ENCODE measurements around the gene CSRP2. TPM values are rescaled to one million over a fixed set of nuclear protein-coding genes. Genes with fewer than 3 reads are reported as not detected.

Gene CSRP2
- polyA plus RNA-seq, 1 donor (not counting 4 experiments of a cell fraction or from before 2014, with no cell fraction given): 74.9 TPM

- dilution Hi-C loops (cut with MboI; ENCODE audit: extremely low pct_ligation_motif_present, low sequenced_read_pairs): no loop called here
- FAIRE-seq: no peak
- TF ChIP-seq EZH2 (IDR thresholded peaks at IDR 0.05; ENCODE audit: low read length): no peak
- TF ChIP-seq CTCF (optimal IDR thresholded peaks at IDR 0.05 in 1 of 3, IDR thresholded peaks at IDR 0.05 in 1 of 3, conservative IDR thresholded peaks at IDR 0.05 in 1 of 3; ENCODE audit: extremely low read depth in 1 of 3, insufficient read depth in 2 of 3, low read length in 3 of 3): no peak
- no peak overlapping the region for H3K9ac ChIP-seq (ENCODE audit: control insufficient read depth, extremely low read depth, insufficient read depth, low read length)
- H2AFZ ChIP-seq (ENCODE audit: control insufficient read depth, low read length): no peak overlapping the region
- no peaks in the 10 kb centered on the region for H4K20me1 ChIP-seq (ENCODE audit: control insufficient read depth, extremely low read depth, insufficient read depth, low read length)
- H3K4me2 ChIP-seq (ENCODE audit: control insufficient read depth, extremely low read depth, insufficient read depth, low read depth, low read length): no peak overlapping the region
- no peaks in the 10 kb centered on the region for H3K27me3 ChIP-seq (ENCODE audit: control insufficient read depth, extremely low read depth, insufficient read depth, low read length)
- no peak overlapping the region for H3K27ac ChIP-seq (ENCODE audit: control insufficient read depth, insufficient read depth, low read length)
- no peak for DNase-seq (ENCODE audit: low read depth, low spot score)
- H3K79me2 ChIP-seq (ENCODE audit: control insufficient read depth, insufficient read depth, low read length): no peaks in the 10 kb centered on the region
- no peak overlapping the region for H3K4me3 ChIP-seq (ENCODE audit: control insufficient read depth in 2 of 3, extremely low read depth in 1 of 3, insufficient read depth in 2 of 3, low read depth in 1 of 3, low read length in 3 of 3)
- H3K9me1 ChIP-seq (ENCODE audit: control insufficient read depth, extremely low read depth, insufficient read depth, low read length): no peaks in the 10 kb centered on the region
- peaks cover 0 to 7% of the 10 kb centered on the region in 2 experiments for H3K36me3 ChIP-seq (ENCODE audit: control insufficient read depth in 2 of 2, extremely low read depth in 1 of 2, insufficient read depth in 2 of 2, low read length in 2 of 2)
- no peaks in the 10 kb centered on the region for H3K9me3 ChIP-seq (ENCODE audit: control insufficient read depth, low read depth, low read length)
- no peaks in the 10 kb centered on the region for H3K4me1 ChIP-seq (ENCODE audit: control insufficient read depth, extremely low read depth, insufficient read depth, low read length)
These were observed 30.7 kb downstream of the CSRP2 start for GRCh38 chr12:76848132-76848531.

GRCh38 chr12:76847260-76847659, 31.6 kb downstream of the CSRP2 start:
- no peak overlapping the region for H3K9ac ChIP-seq (ENCODE audit: control insufficient read depth, extremely low read depth, insufficient read depth, low read length)
- no peak overlapping the region for H3K4me3 ChIP-seq (ENCODE audit: control insufficient read depth in 2 of 3, extremely low read depth in 1 of 3, insufficient read depth in 2 of 3, low read depth in 1 of 3, low read length in 3 of 3)
- FAIRE-seq (no peak), DNase-seq (ENCODE audit: low read depth, low spot score) (no peak)
- no peaks in the 10 kb centered on the region for H3K79me2 ChIP-seq (ENCODE audit: control insufficient read depth, insufficient read depth, low read length)
- no peak overlapping the region for H2AFZ ChIP-seq (ENCODE audit: control insufficient read depth, low read length)
- dilution Hi-C loops (cut with MboI; ENCODE audit: extremely low pct_ligation_motif_present, low sequenced_read_pairs): no loop called here
- H3K9me1 ChIP-seq (ENCODE audit: control insufficient read depth, extremely low read depth, insufficient read depth, low read length): no peaks in the 10 kb centered on the region
- no peaks in the 10 kb centered on the region for H3K9me3 ChIP-seq (ENCODE audit: control insufficient read depth, low read depth, low read length)
- peaks cover 0 to 7% of the 10 kb centered on the region in 2 experiments for H3K36me3 ChIP-seq (ENCODE audit: control insufficient read depth in 2 of 2, extremely low read depth in 1 of 2, insufficient read depth in 2 of 2, low read length in 2 of 2)
- no peaks in the 10 kb centered on the region for H3K27me3 ChIP-seq (ENCODE audit: control insufficient read depth, extremely low read depth, insufficient read depth, low read length)
- TF ChIP-seq CTCF (optimal IDR thresholded peaks at IDR 0.05 in 1 of 3, IDR thresholded peaks at IDR 0.05 in 1 of 3, conservative IDR thresholded peaks at IDR 0.05 in 1 of 3; ENCODE audit: extremely low read depth in 1 of 3, insufficient read depth in 2 of 3, low read length in 3 of 3) (no peak), EZH2 (IDR thresholded peaks at IDR 0.05; ENCODE audit: low read length) (no peak)
- H3K4me1 ChIP-seq (ENCODE audit: control insufficient read depth, extremely low read depth, insufficient read depth, low read length): no peaks in the 10 kb centered on the region
- no peaks in the 10 kb centered on the region for H4K20me1 ChIP-seq (ENCODE audit: control insufficient read depth, extremely low read depth, insufficient read depth, low read length)
- no peak overlapping the region for H3K27ac ChIP-seq (ENCODE audit: control insufficient read depth, insufficient read depth, low read length)
- no peak overlapping the region for H3K4me2 ChIP-seq (ENCODE audit: control insufficient read depth, extremely low read depth, insufficient read depth, low read depth, low read length)

Measured in keratinocyte (primary cell).